ENCODE measurements around the gene ACSL5. TPM values are rescaled to one million over a fixed set of nuclear protein-coding genes. Genes with fewer than 3 reads are reported as not detected.

The ACSL5 gene
- polyA plus RNA-seq, 1 donor (not counting 4 experiments of a cell fraction or from before 2014, with no cell fraction given): 0.04 TPM

DNA sequence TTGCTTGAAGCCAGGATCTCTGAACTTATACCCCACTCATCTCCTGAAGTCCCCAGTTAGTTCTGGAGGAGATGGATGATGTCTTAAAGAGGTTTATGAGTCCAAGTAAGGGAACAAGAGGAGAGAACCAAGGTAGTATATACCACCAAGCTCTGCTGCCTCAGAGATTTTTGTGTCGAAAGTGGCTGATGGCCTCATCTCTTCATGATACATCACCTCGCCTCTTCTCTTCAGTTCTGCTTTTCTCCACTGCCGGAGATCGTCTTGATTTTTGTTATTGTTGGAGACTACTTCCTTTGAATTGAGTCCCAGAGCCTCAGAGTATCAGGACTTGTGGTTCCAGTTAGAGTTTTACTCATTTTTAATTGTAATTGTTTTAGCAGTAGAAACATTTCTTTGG is 75.0 kb downstream of the ACSL5 start:
- DNase-seq (ENCODE audit: low read depth, low spot score): no peak
- no peak for FAIRE-seq
- H3K27me3 ChIP-seq (ENCODE audit: control insufficient read depth, extremely low read depth, insufficient read depth, low read length): no peaks in the 10 kb centered on the region
- no peak overlapping the region for H3K9ac ChIP-seq (ENCODE audit: control insufficient read depth, extremely low read depth, insufficient read depth, low read length)
- TF ChIP-seq CTCF (optimal IDR thresholded peaks at IDR 0.05 in 1 of 3, IDR thresholded peaks at IDR 0.05 in 1 of 3, conservative IDR thresholded peaks at IDR 0.05 in 1 of 3; ENCODE audit: extremely low read depth in 1 of 3, insufficient read depth in 2 of 3, low read length in 3 of 3) (no peak), EZH2 (IDR thresholded peaks at IDR 0.05; ENCODE audit: low read length) (no peak)
- H3K4me2 ChIP-seq (ENCODE audit: control insufficient read depth, extremely low read depth, insufficient read depth, low read depth, low read length): peak overlapping the region; percentile 95
- H3K79me2 ChIP-seq (ENCODE audit: control insufficient read depth, insufficient read depth, low read length): peaks cover 71% of the 10 kb centered on the region
- dilution Hi-C loops (cut with MboI; ENCODE audit: extremely low pct_ligation_motif_present, low sequenced_read_pairs): no loop called here
- H3K9me1 ChIP-seq (ENCODE audit: control insufficient read depth, extremely low read depth, insufficient read depth, low read length): no peaks in the 10 kb centered on the region
- H2AFZ ChIP-seq (ENCODE audit: control insufficient read depth, low read length): no peak overlapping the region
- H4K20me1 ChIP-seq (ENCODE audit: control insufficient read depth, extremely low read depth, insufficient read depth, low read length): no peaks in the 10 kb centered on the region
- no peak overlapping the region for H3K4me3 ChIP-seq (ENCODE audit: control insufficient read depth in 2 of 3, extremely low read depth in 1 of 3, insufficient read depth in 2 of 3, low read depth in 1 of 3, low read length in 3 of 3)
- no peaks in the 10 kb centered on the region for H3K9me3 ChIP-seq (ENCODE audit: control insufficient read depth, low read depth, low read length)
- peaks cover 15% of the 10 kb centered on the region for H3K4me1 ChIP-seq (ENCODE audit: control insufficient read depth, extremely low read depth, insufficient read depth, low read length)
- peak overlapping the region; percentile 90 for H3K27ac ChIP-seq (ENCODE audit: control insufficient read depth, insufficient read depth, low read length)
- peaks cover 0 to 2% of the 10 kb centered on the region in 2 experiments for H3K36me3 ChIP-seq (ENCODE audit: control insufficient read depth in 2 of 2, extremely low read depth in 1 of 2, insufficient read depth in 2 of 2, low read length in 2 of 2)

DNA sequence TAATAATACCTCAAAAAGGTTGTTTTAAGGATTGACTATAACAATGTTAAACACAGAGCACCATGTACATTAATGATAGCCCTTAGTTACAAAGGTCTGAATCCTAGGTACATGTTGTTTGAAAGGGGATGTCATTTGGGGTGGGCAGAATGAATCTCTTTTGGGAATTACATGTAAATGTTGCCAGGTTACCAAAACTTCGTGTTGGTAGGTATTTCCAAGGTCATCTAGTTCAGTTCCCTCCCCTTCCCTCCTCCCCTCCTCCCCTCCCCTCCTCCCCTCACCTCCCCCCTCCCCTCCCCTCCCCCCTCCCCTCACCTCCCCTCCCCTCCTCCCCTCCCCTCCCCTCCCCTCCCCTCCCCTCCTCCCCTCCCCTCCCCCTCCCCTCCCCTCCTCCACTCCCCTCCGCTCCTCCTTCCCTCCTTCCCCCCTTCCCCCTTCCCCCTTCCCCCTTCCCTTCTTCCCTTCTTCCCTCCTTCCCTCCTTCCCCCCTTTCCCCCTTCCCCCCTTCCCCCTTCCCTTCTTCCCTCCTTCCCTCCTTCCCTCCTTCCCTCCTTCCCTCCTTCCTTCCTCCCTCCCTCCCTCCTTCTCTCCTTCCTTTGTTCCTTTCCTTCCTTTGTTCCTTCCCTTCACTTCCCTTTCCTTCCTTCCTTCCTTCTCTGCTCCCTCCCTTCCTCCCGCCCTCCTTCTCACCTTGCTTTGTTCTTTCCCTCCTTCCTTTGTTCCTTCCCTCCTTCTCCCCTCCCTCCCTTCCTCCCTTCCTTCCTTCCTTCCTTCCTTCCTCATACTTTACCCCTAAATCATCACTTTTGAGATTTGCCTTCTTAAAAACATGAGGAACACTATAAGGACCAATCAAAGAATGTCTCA is 81.2 kb downstream of the ACSL5 start:
- peaks cover 3% of the 10 kb centered on the region for H3K4me1 ChIP-seq (ENCODE audit: control insufficient read depth, extremely low read depth, insufficient read depth, low read length)
- no peaks in the 10 kb centered on the region for H3K9me3 ChIP-seq (ENCODE audit: control insufficient read depth, low read depth, low read length)
- no peak overlapping the region for H3K9ac ChIP-seq (ENCODE audit: control insufficient read depth, extremely low read depth, insufficient read depth, low read length)
- H3K27me3 ChIP-seq (ENCODE audit: control insufficient read depth, extremely low read depth, insufficient read depth, low read length): no peaks in the 10 kb centered on the region
- dilution Hi-C loops (cut with MboI; ENCODE audit: extremely low pct_ligation_motif_present, low sequenced_read_pairs): no loop called here
- peak overlapping the region; percentile 50 for H3K27ac ChIP-seq (ENCODE audit: control insufficient read depth, insufficient read depth, low read length)
- H3K36me3 ChIP-seq (ENCODE audit: control insufficient read depth in 2 of 2, extremely low read depth in 1 of 2, insufficient read depth in 2 of 2, low read length in 2 of 2): no peaks in the 10 kb centered on the region
- no peak overlapping the region for H3K4me2 ChIP-seq (ENCODE audit: control insufficient read depth, extremely low read depth, insufficient read depth, low read depth, low read length)
- H3K4me3 ChIP-seq (ENCODE audit: control insufficient read depth in 2 of 3, extremely low read depth in 1 of 3, insufficient read depth in 2 of 3, low read depth in 1 of 3, low read length in 3 of 3): no peak overlapping the region
- no peak overlapping the region for H2AFZ ChIP-seq (ENCODE audit: control insufficient read depth, low read length)
- H3K79me2 ChIP-seq (ENCODE audit: control insufficient read depth, insufficient read depth, low read length): peaks cover 24% of the 10 kb centered on the region
- FAIRE-seq (no peak), DNase-seq (ENCODE audit: low read depth, low spot score) (no peak)
- H3K9me1 ChIP-seq (ENCODE audit: control insufficient read depth, extremely low read depth, insufficient read depth, low read length): no peaks in the 10 kb centered on the region
- TF ChIP-seq EZH2 (IDR thresholded peaks at IDR 0.05; ENCODE audit: low read length) (no peak), CTCF (optimal IDR thresholded peaks at IDR 0.05 in 1 of 3, IDR thresholded peaks at IDR 0.05 in 1 of 3, conservative IDR thresholded peaks at IDR 0.05 in 1 of 3; ENCODE audit: extremely low read depth in 1 of 3, insufficient read depth in 2 of 3, low read length in 3 of 3) (no peak)
- no peaks in the 10 kb centered on the region for H4K20me1 ChIP-seq (ENCODE audit: control insufficient read depth, extremely low read depth, insufficient read depth, low read length)

Measured in keratinocyte (primary cell).